HFF-Myc (cell line): ENCODE results near the gene ATG2B.

Experiments
- DNase-seq: peaks from one replicate; pipeline ENCODE4 v3.0.0-alpha.2; 2011; ENCODE audit warnings: low read depth; ENCODE audit errors: extremely low read depth
- H3K4me3 ChIP-seq: replicated peaks from 2 replicates; pipeline ENCODE4 v1.5.1; 2011; ENCODE audit warnings: low read depth, mild to moderate bottlenecking, control low read depth, low read length
- CTCF ChIP-seq: IDR thresholded peaks from 2 replicates; pipeline ENCODE4 v1.5.1; 2012; ENCODE audit warnings: mild to moderate bottlenecking, low read depth, low read length, control low read depth; ENCODE audit errors: missing control alignments

The ATG2B gene

DNA sequence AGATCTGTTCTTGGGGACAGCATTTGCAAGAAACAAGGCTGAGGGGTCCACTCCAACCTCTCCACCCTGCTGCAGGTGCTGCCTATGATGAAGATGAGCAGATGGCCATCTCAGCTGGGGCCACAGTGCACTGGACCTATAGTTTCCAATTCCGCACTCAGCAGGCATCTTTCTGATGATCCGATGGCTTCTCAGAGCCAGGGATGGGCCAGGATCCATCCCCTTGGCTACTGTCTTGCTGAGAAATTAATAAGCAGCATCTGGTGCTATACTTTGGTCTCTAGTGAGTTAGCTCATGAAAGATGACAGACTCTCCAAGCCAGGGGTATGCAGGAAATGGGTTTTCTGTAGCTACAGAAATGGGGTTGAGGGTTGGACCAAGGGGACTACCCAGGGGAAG is 125.5 kb downstream of the ATG2B start:
- no peak for DNase-seq
- no peak overlapping the region for H3K4me3 ChIP-seq
- TF ChIP-seq CTCF = no peak

DNA sequence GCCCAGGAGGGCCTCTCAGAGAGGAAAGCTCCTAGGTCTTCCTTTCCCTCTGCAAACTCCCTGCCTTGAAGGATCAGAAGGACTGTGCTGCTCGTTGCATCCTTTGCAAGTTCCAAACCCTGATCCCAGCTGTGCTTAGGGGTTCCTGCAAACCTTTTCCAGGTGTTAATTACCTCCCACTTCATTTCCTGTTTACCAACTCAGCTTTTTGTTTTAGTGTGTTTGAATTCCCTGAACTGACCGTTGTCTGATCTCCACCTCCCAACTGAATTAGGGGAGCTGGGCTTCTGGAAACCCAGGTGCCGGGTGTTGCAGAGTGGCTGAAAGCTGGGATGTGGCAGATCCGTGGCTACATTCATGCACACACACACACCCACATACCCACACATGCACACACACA is 127.7 kb downstream of the ATG2B start:
- DNase-seq = no peak
- no peak overlapping the region for H3K4me3 ChIP-seq
- TF ChIP-seq CTCF = no peak

- TF ChIP-seq CTCF = no peak
- no peak for DNase-seq
Measured at GRCh38 chr14:96233661-96234060, 129.5 kb downstream of the ATG2B start.

DNA sequence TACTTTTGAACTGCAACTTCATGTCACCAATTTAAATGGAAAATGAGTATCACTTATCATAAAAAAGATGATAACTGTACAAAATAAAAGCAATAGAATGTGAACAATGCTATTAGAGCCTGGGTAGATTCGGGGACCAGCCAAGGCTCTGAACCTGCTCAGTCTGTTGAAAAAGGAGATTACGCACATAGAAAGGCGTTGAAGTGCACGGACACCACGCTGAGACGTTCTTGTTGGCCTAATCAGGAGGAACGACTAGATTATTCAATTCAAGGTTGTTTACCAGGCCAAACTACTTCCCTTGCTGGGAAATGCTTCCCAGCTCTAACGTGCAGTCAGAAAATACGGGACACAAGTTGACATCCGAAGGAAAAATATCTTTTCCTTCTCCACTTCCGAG is 130.6 kb downstream of the ATG2B start:
- no peak for DNase-seq
- no peak overlapping the region for H3K4me3 ChIP-seq
- TF ChIP-seq CTCF = no peak

More at GRCh38 chr14:96233661-96234060, 129.5 kb downstream of the ATG2B start:
- no peak overlapping the region for H3K4me3 ChIP-seq

DNA sequence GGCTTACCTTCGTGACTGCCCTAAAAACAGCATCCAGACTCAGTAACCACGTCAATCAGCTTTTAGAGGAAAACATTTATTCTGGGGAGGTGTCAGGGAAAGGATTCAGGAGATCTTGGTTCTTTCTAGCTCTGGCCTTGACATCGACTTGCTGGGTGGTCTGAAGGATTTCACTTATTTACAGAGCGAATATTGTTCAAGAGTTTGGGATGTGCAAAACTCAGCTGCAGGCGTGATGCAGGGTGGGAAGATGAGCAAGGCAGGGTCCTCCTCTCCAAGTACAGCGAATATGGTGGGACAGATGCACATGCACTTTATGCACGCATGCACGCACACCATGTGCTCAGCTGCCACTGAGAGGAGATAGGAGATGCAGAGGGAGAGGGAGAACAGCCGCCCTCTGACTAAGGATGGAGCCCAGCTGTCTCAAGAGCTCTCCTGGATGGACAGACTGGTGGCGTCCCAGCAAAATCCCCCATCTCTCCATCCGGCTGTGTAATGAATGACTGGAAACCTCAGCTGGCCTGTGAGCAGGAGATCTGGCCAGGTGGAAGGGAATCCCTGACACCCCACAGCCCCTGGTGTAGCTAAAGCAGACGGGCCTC is 131.5 kb downstream of the ATG2B start:
- no peak overlapping the region for H3K4me3 ChIP-seq
- no peak for TF ChIP-seq CTCF
- no peak for DNase-seq

DNA sequence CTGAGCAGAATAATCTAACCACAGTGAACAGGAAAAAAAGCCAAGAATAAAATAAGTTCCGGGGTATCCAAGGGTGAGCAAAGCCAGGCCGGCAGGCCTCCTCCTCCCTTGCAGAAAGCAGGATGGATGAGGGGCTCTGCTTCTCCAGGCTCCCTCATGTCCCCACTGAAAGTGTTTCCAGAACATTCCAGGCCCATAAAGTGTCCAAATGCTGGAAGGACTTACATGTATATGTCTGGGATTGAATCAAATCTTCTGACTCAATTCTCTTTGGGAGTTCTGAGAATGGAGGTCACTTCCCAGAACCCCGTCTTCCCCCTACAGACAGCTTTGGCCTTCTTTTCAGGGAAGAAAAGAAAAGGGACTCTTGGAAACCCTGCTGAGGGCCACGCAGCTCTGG is 132.1 kb downstream of the ATG2B start:
- H3K4me3 ChIP-seq = no peak overlapping the region
- no peak for TF ChIP-seq CTCF
- no peak for DNase-seq

GRCh38 chr14:96229315-96229714 is 133.8 kb downstream of the ATG2B start:
- DNase-seq = no peak

More at GRCh38 chr14:96229315-96229714, 133.8 kb downstream of the ATG2B start:
- TF ChIP-seq CTCF = no peak
- no peak overlapping the region for H3K4me3 ChIP-seq
